KG1 (cell line): Measurements from ENCODE around the gene API5.
"Not testable (repeated sequence)": the region's sequence is repeated elsewhere in the genome, so short reads cannot be mapped to it uniquely, and the experiment has no call there.

Source experiments
- DNase-seq: peaks from one replicate; lab custom pipeline; 2025; lab: John Stamatoyannopoulos, UW

The API5 gene

GRCh38 chr11:43311791-43312607, at the start of gene API5:
TSS of gene API5 (plus strand) at chr11:43311996. CDS start at chr11:43312128, 132 bp downstream.
- peak; percentile 82 for DNase-seq

DNA sequence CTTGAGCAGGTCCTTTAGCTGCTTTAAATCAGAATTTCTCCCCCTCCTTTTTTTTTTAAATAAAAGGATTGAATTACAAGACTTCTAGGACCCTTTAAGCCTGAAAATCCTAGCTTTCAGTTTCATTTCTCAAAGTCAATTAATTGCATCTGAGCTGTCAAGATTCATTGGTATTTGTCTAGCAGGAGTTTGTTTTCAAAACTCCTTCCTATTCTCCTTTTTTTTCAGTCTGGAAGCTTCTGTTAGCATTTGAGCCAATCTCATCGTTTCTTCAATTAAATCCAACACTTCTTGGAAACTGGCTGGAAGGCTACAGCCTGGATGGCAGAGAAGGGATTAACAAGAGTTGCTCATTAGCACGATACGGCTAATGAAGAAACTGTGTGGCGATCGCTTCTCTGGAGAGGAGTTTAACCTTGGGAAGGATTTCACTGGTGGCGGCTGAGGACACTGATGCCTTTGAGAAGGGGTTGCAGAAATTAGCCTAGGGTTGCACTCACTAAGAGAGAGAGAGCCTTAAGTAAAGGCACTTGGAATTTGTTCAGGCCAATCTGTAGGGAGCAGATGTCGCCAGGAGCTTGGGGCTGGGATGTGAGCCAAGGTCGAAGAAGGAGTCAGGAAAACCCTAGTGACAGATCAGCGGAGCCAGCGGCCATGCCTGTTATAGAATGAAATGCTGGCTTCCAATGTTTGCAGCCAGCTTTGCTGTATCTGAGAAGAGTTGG, 43.8 kb upstream of the API5 start:
- DNase-seq = no peak

DNA sequence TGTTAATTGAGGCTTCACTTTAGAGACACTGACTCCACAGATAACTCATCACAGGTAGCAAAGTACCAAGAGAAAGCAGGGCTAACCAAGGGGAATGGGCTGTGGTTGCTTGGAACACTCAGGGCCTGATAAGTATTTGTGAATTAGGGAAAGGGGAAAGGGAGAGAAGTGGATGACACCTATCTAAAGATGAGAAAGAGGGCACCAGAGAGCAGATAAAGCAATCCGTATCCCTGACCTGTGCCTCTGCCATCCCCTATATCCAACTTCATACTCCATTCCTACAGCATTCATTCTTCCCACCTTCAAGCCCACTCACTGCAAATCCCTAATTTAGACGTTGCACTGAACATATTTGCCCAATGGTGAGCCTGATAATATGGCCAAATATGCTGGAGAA, 43.0 kb upstream of the API5 start:
- no peak for DNase-seq

- DNase-seq = no peak
Measured at GRCh38 chr11:43269254-43269918, 42.4 kb upstream of the API5 start.

GRCh38 chr11:43270468-43270867, 41.3 kb upstream of the API5 start:
- DNase-seq = no peak

DNA sequence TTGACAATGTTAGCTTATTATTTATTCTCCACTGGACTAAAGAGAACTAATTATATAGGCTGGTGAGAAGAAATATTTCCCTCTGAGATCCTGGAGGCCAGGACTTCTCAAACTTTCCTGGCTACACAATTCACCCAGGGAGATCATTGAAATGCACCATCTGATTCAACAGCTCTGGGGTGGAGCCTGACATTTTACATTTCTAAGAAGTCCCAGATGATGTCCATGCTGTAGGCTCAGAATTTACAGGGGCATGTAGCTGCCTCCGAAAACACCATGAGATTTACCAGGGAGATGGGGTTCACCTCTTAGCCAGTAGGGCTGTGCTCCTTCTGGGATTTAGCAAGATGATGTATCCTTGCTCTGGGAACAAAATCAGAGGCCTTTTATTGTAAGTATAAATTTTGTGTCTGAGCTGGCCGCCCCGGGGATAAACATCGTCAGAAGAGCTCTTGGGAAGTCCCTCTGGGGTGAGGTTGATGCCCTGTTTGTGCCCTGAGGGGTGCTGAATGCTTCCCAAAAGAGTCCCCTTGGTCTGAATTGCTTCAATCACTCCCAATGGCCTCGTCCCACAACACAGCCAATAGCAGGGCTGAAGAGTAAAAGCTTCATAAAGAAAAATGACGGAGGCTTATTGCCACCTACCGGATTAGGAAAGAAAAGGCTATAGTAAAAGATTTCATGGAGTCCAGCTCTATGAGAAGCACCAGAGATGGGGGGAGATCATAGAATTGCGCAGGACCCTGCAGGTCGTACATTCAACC, 33.4 kb upstream of the API5 start:
- no peak for DNase-seq

DNA sequence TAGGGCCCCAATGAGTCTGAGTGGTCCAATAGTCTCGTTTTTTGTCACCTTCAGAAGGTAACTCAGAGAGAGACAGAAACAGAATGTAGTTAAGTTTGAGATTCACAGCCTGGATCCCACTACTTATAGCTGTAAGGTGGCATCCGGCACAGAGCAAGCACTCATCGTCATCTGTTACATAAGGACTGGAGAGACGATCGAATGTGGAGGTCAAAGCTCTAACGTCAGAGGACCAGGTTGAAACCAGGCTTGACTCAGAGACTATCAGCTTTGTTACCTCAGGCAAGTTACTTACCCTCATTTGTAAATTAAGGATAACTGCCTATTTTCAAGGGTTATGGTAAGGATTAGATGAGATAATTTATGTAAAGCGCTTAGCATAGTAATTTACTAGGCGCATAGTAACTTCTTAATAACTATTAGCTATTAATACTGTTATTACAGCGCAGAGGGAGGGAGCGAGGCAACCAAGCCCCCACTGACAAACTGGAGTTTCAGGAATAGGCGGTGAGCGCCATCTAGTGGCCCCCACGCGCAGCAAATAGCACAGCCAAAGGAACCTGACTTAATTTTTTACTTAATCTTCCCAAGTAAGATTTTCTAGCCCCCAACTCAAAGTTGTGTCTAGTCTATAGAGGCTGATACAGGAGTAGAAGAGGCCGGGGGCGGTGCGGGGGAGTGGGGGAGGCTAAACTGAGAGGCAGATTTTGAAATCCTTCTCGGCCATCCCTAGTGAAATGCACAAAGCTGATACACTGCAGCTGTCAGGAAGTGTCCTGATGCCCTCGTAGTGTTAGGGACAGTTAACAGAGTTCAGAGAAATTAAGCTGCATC, 29.0 kb upstream of the API5 start:
- DNase-seq = peak; percentile 4

DNA sequence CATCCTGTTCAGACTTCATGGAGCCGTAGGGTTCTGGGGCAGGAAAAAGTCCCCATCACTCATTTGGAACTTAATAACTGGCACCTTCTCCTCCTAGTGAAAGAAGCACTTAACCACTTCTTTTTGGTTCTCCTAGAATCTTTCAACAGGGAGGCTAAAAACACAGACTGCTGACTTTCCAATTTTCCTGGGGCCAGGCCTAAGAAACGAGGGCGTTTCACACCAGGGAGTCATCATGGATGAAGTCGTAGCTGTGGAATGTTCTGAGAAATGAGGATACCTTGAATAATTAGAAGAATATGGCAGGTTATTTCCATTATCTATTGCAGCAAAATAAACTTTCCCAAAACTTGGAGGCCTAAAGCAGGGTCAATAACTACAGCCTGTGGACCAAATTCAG, 26.0 kb upstream of the API5 start:
- no peak for DNase-seq

- DNase-seq = no peak
Measured at GRCh38 chr11:43289368-43289767, 22.4 kb upstream of the API5 start.

- DNase-seq = no peak
Measured at GRCh38 chr11:43298397-43298796, 13.4 kb upstream of the API5 start.

- no peak for DNase-seq
Measured at GRCh38 chr11:43315966-43316365, 4.2 kb downstream of the API5 start.

- DNase-seq = no peak
Measured at GRCh38 chr11:43316451-43316850, 4.7 kb downstream of the API5 start.

DNA sequence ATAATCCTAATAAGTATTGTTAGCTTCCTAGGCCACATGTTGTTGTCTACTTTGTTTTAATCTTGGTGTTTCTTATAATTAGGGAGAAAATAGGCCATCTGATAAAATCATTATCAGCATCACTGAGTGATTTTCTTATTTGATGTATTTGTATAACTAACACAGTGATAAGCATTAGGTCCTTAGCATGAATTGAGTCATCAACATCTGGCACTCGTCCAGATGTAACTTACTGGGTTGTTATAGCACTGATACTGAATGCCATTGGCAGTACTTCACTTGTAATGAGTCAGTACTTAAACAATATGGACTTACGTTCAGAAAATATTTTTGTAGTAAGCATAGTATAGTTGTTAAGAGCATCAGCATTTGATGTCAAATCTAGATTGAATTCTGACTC, 16.2 kb downstream of the API5 start:
- no peak for DNase-seq

- DNase-seq = no peak
Measured at GRCh38 chr11:43328482-43328881, 16.7 kb downstream of the API5 start.

DNA sequence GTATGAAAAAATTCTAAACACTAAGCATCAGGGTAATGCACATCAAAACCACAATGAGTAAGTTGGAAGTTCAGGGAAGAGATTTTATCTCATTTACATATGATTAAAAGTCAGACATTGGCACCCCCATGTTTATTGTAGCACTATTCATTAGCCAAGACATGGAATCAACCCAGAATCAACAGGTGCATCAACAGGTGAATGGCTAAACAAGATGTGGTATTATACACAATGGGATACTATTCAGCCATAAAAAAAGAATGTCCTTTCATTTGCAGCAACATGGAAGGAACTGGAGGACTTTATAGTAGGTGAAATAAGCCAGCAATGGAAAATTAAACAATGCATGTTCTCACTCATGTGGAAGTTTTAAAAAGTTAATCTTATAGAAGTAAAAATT, 29.4 kb downstream of the API5 start:
- no peak for DNase-seq

DNA sequence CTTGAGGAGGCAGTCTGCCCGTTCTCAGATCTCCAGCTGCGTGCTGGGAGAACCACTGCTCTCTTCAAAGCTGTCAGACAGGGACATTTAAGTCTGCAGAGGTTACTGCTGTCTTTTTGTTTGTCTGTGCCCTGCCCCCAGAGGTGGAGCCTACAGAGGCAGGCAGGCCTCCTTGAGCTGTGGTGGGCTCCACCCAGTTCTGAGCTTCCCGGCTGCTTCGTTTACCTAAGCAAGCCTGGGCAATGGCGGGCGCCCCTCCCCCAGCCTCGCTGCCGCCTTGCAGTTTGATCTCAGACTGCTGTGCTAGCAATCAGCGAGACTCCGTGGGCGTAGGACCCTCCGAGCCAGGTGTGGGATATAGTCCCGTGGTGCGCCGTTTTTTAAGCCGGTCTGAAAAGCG, 39.6 kb downstream of the API5 start:
- not testable (repeated sequence) for DNase-seq

GRCh38 chr11:43354311-43354710, 42.5 kb downstream of the API5 start:
- no peak for DNase-seq

DNA sequence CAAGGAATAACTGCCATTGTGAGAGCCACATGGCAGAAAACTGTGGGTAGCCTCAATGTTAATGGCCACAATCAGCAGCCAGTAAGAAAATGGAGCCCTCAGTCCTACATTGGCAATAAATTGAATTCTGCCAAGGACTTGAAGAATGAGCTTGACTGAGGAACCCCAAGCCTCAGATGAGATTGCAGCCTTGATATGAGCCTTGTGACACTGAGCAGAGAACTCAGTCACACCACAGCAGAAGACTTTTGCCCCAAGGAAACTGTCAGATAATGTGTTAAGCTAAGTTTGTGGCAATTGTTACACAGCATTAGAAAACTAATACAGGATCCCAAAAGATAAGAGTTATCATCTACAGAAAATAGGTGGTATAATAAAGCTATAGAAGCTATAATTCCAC, 44.5 kb downstream of the API5 start:
- DNase-seq = no peak

DNA sequence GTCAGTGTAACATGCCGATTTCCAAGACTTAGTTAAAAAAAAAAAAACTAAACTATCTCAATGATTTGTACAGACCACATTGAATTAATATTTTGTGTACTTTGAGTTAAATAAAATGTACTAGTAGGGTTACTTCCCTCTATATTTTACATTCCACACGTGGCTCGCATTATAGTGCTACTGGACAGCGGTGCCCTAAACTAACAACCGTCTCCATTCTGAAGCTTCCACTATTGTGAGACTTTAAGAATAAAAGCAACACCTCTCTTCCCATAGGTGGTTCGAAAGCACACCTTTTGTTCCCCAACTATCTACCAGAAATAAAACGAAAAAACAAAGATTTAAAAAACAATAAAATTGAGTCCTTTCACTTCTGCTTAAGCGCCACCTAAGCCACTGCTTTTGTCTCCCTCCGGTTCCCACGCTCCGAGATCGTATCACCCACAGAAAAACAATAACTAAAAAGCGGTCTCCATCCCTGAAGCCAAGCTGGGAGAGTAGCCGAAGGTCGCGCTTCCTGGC, 46.5 kb downstream of the API5 start:
- DNase-seq = no peak

- DNase-seq = peak; percentile 81
Measured at GRCh38 chr11:43358801-43359421, 47.1 kb downstream of the API5 start, which contains the start of gene TTC17. TSS of gene TTC17 (plus strand) at chr11:43358920. CDS start at chr11:43358955, 35 bp downstream.
